GM12878 (cell line): ENCODE data around the gene AIG1. TPM values are rescaled to one million over a fixed set of nuclear protein-coding genes. Genes with fewer than 3 reads are reported as not detected.

Experiments used
- ATAC-seq: fragments of 200-7000 bp; cut with Tn5 transposase; 3 replicates; pipeline ENCODE4 v1.9.1; 2020; ENCODE audit warnings: mild to moderate bottlenecking, moderate library complexity
- BruUV-seq: library from RNA; stranded (reverse); fragments of 400-500 nt; replicated peaks from 2 replicates; lab custom pipeline; 2021; lab: Mats Ljungman, UMichigan
- CTCF ChIA-PET: fragments of 300-600 bp; sonication (Branson Sonifier 250); formaldehyde crosslinking; extraction: SDS; loops from one replicate; lab custom pipeline; 2021; ENCODE audit warnings: inconsistent platforms; lab: Yijun Ruan, JAX
- POLR2A ChIA-PET: fragments of 350-600 bp; formaldehyde crosslinking; extraction: SDS; loops from one replicate; lab custom pipeline; 2021; ENCODE audit warnings: inconsistent platforms; lab: Charles Lee
- RAD21 ChIA-PET: fragments of 300-600 bp; sonication (Branson Sonifier 250); formaldehyde crosslinking; loops from one replicate; lab custom pipeline; 2023; ENCODE audit warnings: antibody characterized with exemption; ENCODE audit not compliant: unreplicated experiment; lab: Charles Lee
- SMC1A ChIA-PET: fragments of 300-600 bp; sonication (Branson Sonifier 250); formaldehyde crosslinking; loops from one replicate; lab custom pipeline; 2023; ENCODE audit not compliant: unreplicated experiment, uncharacterized antibody; lab: Charles Lee
- DNase-seq: peaks from one replicate; pipeline ENCODE4 v3.0.0-alpha.2; 2011; ENCODE audit warnings: low read depth, low spot score
- FAIRE-seq: peaks from 3 replicates; lab custom pipeline; 2011; peaks lifted over from hg19 to GRCh38; lab: Jason Lieb, UNC
- H2AFZ ChIP-seq: 2 replicates; pipeline ENCODE4 v1.6.0; 2011; ENCODE audit warnings: low read depth, low read length, control low read depth; ENCODE audit not compliant: control insufficient read depth
- H3K27ac ChIP-seq: 2 replicates; pipeline ENCODE4 v1.5.1; 2011; ENCODE audit warnings: control low read depth; ENCODE audit not compliant: control insufficient read depth, insufficient read depth
- H3K27me3 ChIP-seq, 2 experiments: replicated peaks in 1 of 2; 2 replicates each; pipeline versions ENCODE4 v1.6.0 to v1.6.1; 2011; ENCODE audit warnings: low read length in 1 of 2; ENCODE audit not compliant: control insufficient read depth in 2 of 2, insufficient read depth in 2 of 2
- H3K36me3 ChIP-seq, 2 experiments: 2 replicates each; pipeline ENCODE4 v1.5.1; 2011; ENCODE audit warnings: low read length in 1 of 2; ENCODE audit not compliant: control insufficient read depth in 2 of 2, insufficient read depth in 2 of 2
- H3K4me1 ChIP-seq: 2 replicates; pipeline ENCODE4 v1.6.1; 2011; ENCODE audit warnings: mild to moderate bottlenecking, low read length, moderate library complexity, mixed read lengths; ENCODE audit not compliant: control insufficient read depth, insufficient read depth
- H3K4me2 ChIP-seq: 2 replicates; pipeline ENCODE4 v1.6.0; 2011; ENCODE audit warnings: control low read depth; ENCODE audit not compliant: control insufficient read depth, insufficient read depth
- H3K4me3 ChIP-seq: fragments of 200-600 bp; sonication (generic); 2 replicates; pipeline ENCODE4 v1.5.1; 2016
- H3K79me2 ChIP-seq: 2 replicates; pipeline ENCODE4 v1.6.0; 2011; ENCODE audit warnings: low read length; ENCODE audit not compliant: control insufficient read depth, insufficient read depth
- H3K9ac ChIP-seq: 2 replicates; pipeline ENCODE4 v1.8.0; 2011; ENCODE audit warnings: low read length, control low read depth, mixed read lengths; ENCODE audit not compliant: control insufficient read depth, insufficient read depth
- H3K9me3 ChIP-seq: replicated peaks from 3 replicates; pipeline ENCODE4 v1.5.1; 2011; ENCODE audit warnings: mild to moderate bottlenecking, low read length; ENCODE audit not compliant: control insufficient read depth, insufficient read depth
- H4K20me1 ChIP-seq: 2 replicates; pipeline ENCODE4 v1.6.0; 2011; ENCODE audit not compliant: control insufficient read depth, insufficient read depth
- BCL11A ChIP-seq: IDR thresholded peaks from 2 replicates; pipeline ENCODE4 v1.6.1; 2011; ENCODE audit warnings: low read depth, low read length
- CBFB ChIP-seq: IDR thresholded peaks from 2 replicates; pipeline ENCODE4 v1.6.1; 2016; ENCODE audit warnings: antibody characterized with exemption, low read depth
- CHD4 ChIP-seq: fragments of 200-600 bp; sonication (generic); IDR thresholded peaks from 2 replicates; pipeline ENCODE4 v1.6.1; 2016; ENCODE audit warnings: mild to moderate bottlenecking
- IRF3 ChIP-seq: fragments of 450-650 bp; IDR thresholded peaks from 2 replicates; pipeline ENCODE4 v1.6.1; 2014; ENCODE audit warnings: mild to moderate bottlenecking
- JUND ChIP-seq: IDR thresholded peaks from 2 replicates; pipeline ENCODE4 v1.6.1; 2012; ENCODE audit warnings: low read depth, mild to moderate bottlenecking, low read length, improper control_type of control experiment, moderate library complexity
- MEF2B ChIP-seq: fragments of 450-650 bp; IDR thresholded peaks from 2 replicates; pipeline ENCODE4 v1.6.1; 2018; ENCODE audit warnings: mild to moderate bottlenecking, moderate library complexity; ENCODE audit not compliant: partially characterized antibody, poor library complexity, severe bottlenecking
- SIN3A ChIP-seq: IDR thresholded peaks from 2 replicates; pipeline ENCODE4 v1.6.1; 2012; ENCODE audit warnings: low read depth, low read length, improper control_type of control experiment
- TCF12 ChIP-seq: IDR thresholded peaks from 2 replicates; pipeline ENCODE4 v1.6.1; 2011; ENCODE audit warnings: low read depth, mild to moderate bottlenecking, low read length
- TCF3 ChIP-seq: IDR thresholded peaks from 2 replicates; pipeline ENCODE4 v1.6.1; 2012; ENCODE audit warnings: low read depth, mild to moderate bottlenecking, low read length, borderline replicate concordance; ENCODE audit not compliant: insufficient read depth
- WRNIP1 ChIP-seq: IDR thresholded peaks from 2 replicates; pipeline ENCODE4 v1.6.1; 2011; ENCODE audit warnings: low read depth, low read length, improper control_type of control experiment, borderline replicate concordance
- YBX1 ChIP-seq: fragments of 450-650 bp; IDR thresholded peaks from 2 replicates; pipeline ENCODE4 v1.6.1; 2016; ENCODE audit warnings: antibody characterized with exemption
- WGBS: methylation state at CpG from one replicate; pipeline ENCODE4 v1.1.6; 2016; ENCODE audit warnings: low lambda C conversion rate; ENCODE audit not compliant: insufficient replicate concordance, insufficient coverage; ENCODE audit errors: missing lambda C conversion rate; 5-methylcytosine and 5-hydroxymethylcytosine counted together
- in situ Hi-C: fragments of 300-500 bp; cut with MboI; formaldehyde crosslinking; loops from 9 replicates; pipeline ENCODE4 v1.14.3; 2018; ENCODE audit warnings: mixed read lengths
- intact Hi-C: fragments of 100-400 bp; cut with micrococcal nuclease; formaldehyde crosslinking; loops from one replicate; pipeline ENCODE4 v1.14.2; 2022; ENCODE audit not compliant: unreplicated experiment
- polyA plus RNA-seq, 11 experiments: library from polyadenylated mRNA; depleted of rRNA in 4 of 11; unstranded in 6 of 11; stranded (reverse) in 5 of 11; fragments of >200 nt; fragmentation: Nextera tagmentation in 4 of 11; fragmentation: Illumina TruSeq in 1 of 11; extraction: Ambion mirVana in 4 of 11; extraction: Trizol in 1 of 11; gene quantifications; 1 replicate in 1 of 11; 2 replicates in 10 of 11; pipeline versions ENCODE4 v1.2.1 to v1.2.3, GENCODE V29; 2011 to 2016; ENCODE audit warnings: inconsistent platforms in 2 of 11, missing spikeins in 2 of 11, low read depth in 1 of 11
- total RNA-seq, 4 experiments: library from RNA; depleted of rRNA in 3 of 4; stranded (reverse); fragments of >200 nt in 3 of 4; fragmentation: Illumina TruSeq in 1 of 4; extraction: Trizol in 1 of 4; gene quantifications; 2 replicates each; pipeline versions ENCODE4 v1.2.1 to v1.2.3, GENCODE V29; 2013 to 2021
- TF ChIP-seq, protein P1 (sequence below): IDR thresholded peaks from 2 replicates; pipeline ENCODE4 v1.6.1; 2011; ENCODE audit warnings: low read depth, low read length, improper control_type of control experiment, borderline replicate concordance

Gene AIG1
- total and polyA plus RNA-seq, 10 of the 15 experiments (the other 5 are each of a cell fraction or from before 2014, with no cell fraction given) = 27.0 to 74.5 (median 36.4) TPM

DNA sequence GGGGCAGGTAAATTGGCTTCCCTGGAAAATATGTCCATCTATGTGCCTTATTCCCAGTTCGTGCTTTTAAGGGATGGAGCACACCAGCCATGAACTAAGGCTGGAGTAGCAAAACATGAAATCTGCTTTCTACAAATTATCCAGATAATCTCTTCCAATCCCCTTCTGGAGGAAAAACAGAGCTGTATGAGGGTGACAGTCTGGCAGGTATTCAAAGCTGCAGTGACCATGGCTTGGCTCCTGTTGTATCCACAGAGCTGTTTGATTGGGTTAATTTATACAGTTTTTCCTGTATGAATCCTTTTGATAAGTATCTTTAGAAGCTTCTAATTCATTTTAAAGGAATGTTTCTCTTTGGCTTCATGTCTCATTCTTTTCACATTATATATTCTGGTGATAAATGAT, 144.4 kb downstream of the AIG1 start:
- no peak for FAIRE-seq
- Histone ChIP-seq H3K79me2 (no peaks in the 10 kb centered on the region), H4K20me1 (no peaks in the 10 kb centered on the region), H3K4me2 (no peak overlapping the region), H3K9me3 (no peaks in the 10 kb centered on the region), H3K4me1 (no peaks in the 10 kb centered on the region), H3K27me3 (no peaks in the 10 kb centered on the region), H2AFZ (no peak overlapping the region), H3K27ac (no peak overlapping the region), H3K36me3 (no peaks in the 10 kb centered on the region), H3K4me3 (no peak overlapping the region), H3K9ac (no peak overlapping the region)
- BruUV-seq = no TSS peak
- ChIA-PET CTCF (interaction anchor here (0.7 kb wide), 1 partner anchor 15 kb away, joined by 3 read pairs; no protein-coding TSS in a partner anchor), RAD21 (no interaction called here), POLR2A (no interaction called here), SMC1A (no interaction called here)
- in situ Hi-C loops (no loop called here), intact Hi-C loops (no loop called here)
- 11% methylated on average over 1 of the region's 1 CpG for WGBS
- no peak for DNase-seq
- no peak for ATAC-seq
- TF ChIP-seq WRNIP1 = no peak
- no peak for TF ChIP-seq SIN3A
- no peak for TF ChIP-seq TCF3
- no peak for TF ChIP-seq IRF3
- no peak for TF ChIP-seq JUND
- TF ChIP-seq TCF12 = no peak
- TF ChIP-seq, protein P1, sequence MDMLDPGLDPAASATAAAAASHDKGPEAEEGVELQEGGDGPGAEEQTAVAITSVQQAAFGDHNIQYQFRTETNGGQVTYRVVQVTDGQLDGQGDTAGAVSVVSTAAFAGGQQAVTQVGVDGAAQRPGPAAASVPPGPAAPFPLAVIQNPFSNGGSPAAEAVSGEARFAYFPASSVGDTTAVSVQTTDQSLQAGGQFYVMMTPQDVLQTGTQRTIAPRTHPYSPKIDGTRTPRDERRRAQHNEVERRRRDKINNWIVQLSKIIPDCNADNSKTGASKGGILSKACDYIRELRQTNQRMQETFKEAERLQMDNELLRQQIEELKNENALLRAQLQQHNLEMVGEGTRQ = no peak
- no peak for TF ChIP-seq CHD4
- TF ChIP-seq YBX1 = no peak
- no peak for TF ChIP-seq MEF2B
- TF ChIP-seq CBFB = no peak
- no peak for TF ChIP-seq BCL11A
